ENCODE data around the gene WLS.
"Not testable (repeated sequence)": the region's sequence is repeated elsewhere in the genome, so short reads cannot be mapped to it uniquely, and the experiment has no call there.

Gene WLS

DNA sequence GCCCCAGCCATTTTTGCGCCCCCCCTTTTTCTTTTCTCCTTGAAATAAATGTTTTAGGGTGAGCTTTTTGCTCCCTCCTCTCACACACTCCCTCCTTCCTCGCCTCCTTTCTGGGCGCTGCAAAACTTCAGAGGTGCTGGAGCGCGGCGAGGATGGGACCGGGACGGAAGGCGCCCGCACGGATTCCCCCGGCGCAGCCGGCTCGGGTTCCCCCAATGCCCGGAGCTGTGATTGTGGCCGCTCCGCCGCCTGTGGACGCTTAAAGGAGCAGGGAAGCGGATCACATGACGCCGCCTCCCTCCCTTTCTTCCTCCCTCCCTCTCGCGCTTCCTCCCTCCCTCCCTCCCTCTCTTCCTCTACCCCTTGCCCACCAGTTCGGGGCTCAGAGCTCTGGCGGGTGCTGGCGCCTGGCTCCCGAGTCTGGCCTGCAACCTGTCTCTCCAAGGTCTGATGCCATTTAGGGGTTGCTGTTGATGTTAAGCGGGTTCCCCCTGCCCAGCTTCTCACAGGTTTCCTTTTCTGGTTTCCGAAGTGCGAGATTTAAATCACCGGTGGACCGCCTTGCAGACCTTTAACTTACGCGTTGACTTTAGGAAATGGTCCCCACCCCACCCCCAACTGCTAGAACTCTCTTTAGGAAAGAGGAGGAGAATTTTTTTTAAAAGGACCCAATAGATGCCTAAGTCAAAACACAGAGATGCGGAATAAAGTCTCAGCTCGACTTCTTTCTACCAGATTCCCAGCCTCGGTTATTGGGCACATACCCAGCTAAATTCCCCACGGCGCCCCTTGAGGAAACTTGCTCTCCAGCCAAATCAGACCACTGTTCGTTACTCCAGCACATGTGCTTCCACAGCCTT lies at the start of gene WLS:
Gene WLS (minus strand): TSS at position 235 of the 860 bp plus-strand sequence. CDS start 224 bp downstream, at position 11.
- H3K27ac Mint-ChIP-seq: no peak within 1 kb of the TSS
- H3K36me3 Mint-ChIP-seq (ENCODE audit: low read depth): no peaks in the 10 kb centered on the region
- peaks cover 57% of the 10 kb centered on the region for H3K27me3 Mint-ChIP-seq (ENCODE audit: low read depth)
- DNase-seq (ENCODE audit: low spot score): no peak
- H3K4me1 Mint-ChIP-seq (ENCODE audit: low read depth): peaks cover 3% of the 10 kb centered on the region
- H3K4me3 Mint-ChIP-seq: no peak within 1 kb of the TSS
- H3K9me3 Mint-ChIP-seq: no peaks in the 10 kb centered on the region

- H3K27ac Mint-ChIP-seq: no peak overlapping the region
- no peak for DNase-seq (ENCODE audit: low spot score)
- H3K4me1 Mint-ChIP-seq (ENCODE audit: low read depth): no peaks in the 10 kb centered on the region
- H3K27me3 Mint-ChIP-seq (ENCODE audit: low read depth): no peaks in the 10 kb centered on the region
- H3K9me3 Mint-ChIP-seq: no peaks in the 10 kb centered on the region
- no peaks in the 10 kb centered on the region for H3K36me3 Mint-ChIP-seq (ENCODE audit: low read depth)
- no peak overlapping the region for H3K4me3 Mint-ChIP-seq
These were observed 48.0 kb upstream of the WLS start for GRCh38 chr1:68280286-68280685.

GRCh38 chr1:68279846-68280245 lies 47.5 kb upstream of the WLS start:
- Mint-ChIP-seq H3K36me3 (ENCODE audit: low read depth) (no peaks in the 10 kb centered on the region), H3K4me1 (ENCODE audit: low read depth) (no peaks in the 10 kb centered on the region), H3K27me3 (ENCODE audit: low read depth) (no peaks in the 10 kb centered on the region), H3K9me3 (no peaks in the 10 kb centered on the region), H3K4me3 (no peak overlapping the region), H3K27ac (no peak overlapping the region)
- DNase-seq (ENCODE audit: low spot score): no peak

DNA sequence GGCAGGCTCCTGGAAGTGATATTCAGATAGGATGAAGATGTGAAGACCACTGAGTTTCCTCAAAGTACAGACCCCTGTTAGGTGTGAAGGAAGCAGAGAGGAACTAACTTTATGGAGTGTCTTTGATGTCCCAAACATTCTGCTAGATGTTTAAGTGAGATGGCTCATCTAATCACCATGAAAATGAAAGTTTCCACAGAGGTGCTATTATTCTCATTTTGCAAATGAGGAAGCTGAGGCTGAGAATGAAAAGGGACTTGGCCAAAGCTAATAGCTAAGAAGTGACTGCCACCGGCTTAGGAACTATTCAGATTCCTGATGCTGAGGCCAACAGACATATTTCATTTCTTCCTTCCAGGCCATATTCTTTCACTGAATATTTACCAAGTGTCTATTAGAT lies 45.9 kb upstream of the WLS start:
- H3K9me3 Mint-ChIP-seq: no peaks in the 10 kb centered on the region

DNA sequence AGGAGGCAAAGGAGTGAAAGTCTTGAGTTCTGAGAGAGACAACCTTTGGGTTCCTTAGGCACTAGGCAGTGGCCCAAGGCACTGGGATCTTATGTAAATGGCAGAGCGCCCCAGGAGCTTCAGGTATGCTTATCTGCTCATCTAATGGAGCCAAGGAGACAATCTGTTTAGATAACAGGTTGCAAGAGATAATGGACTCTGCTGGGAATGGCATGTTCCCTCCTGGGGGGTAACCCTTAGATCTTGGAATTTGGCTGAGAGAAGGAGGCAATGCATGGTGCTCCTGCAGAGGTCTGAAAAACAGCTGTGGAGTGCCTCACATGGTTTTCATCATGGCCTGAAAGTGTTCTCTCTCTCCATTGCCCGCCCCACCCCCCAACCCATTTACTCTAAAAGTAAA lies 44.1 kb upstream of the WLS start:
- H3K4me1 Mint-ChIP-seq (ENCODE audit: low read depth): no peaks in the 10 kb centered on the region
- no peak for DNase-seq (ENCODE audit: low spot score)
- H3K27me3 Mint-ChIP-seq (ENCODE audit: low read depth): no peaks in the 10 kb centered on the region
- no peaks in the 10 kb centered on the region for H3K9me3 Mint-ChIP-seq
- H3K4me3 Mint-ChIP-seq: no peak overlapping the region
- no peak overlapping the region for H3K27ac Mint-ChIP-seq
- H3K36me3 Mint-ChIP-seq (ENCODE audit: low read depth): no peaks in the 10 kb centered on the region

More for the DNA sequence above, 45.9 kb upstream of the WLS start:
- no peak for DNase-seq (ENCODE audit: low spot score)
- no peaks in the 10 kb centered on the region for H3K4me1 Mint-ChIP-seq (ENCODE audit: low read depth)
- no peaks in the 10 kb centered on the region for H3K36me3 Mint-ChIP-seq (ENCODE audit: low read depth)
- H3K27me3 Mint-ChIP-seq (ENCODE audit: low read depth): no peaks in the 10 kb centered on the region
- no peak overlapping the region for H3K27ac Mint-ChIP-seq
- no peak overlapping the region for H3K4me3 Mint-ChIP-seq

- Mint-ChIP-seq H3K9me3 (no peaks in the 10 kb centered on the region), H3K36me3 (ENCODE audit: low read depth) (no peaks in the 10 kb centered on the region), H3K4me1 (ENCODE audit: low read depth) (no peaks in the 10 kb centered on the region), H3K27ac (no peak overlapping the region), H3K4me3 (no peak overlapping the region), H3K27me3 (ENCODE audit: low read depth) (no peaks in the 10 kb centered on the region)
- DNase-seq (ENCODE audit: low spot score): no peak
These were observed 41.2 kb upstream of the WLS start for GRCh38 chr1:68273530-68273929.

GRCh38 chr1:68271596-68271995 lies 39.3 kb upstream of the WLS start:
- Mint-ChIP-seq H3K4me3 (no peak overlapping the region), H3K9me3 (no peaks in the 10 kb centered on the region), H3K27ac (no peak overlapping the region), H3K36me3 (ENCODE audit: low read depth) (no peaks in the 10 kb centered on the region), H3K27me3 (ENCODE audit: low read depth) (no peaks in the 10 kb centered on the region), H3K4me1 (ENCODE audit: low read depth) (no peaks in the 10 kb centered on the region)
- DNase-seq (ENCODE audit: low spot score): no peak

DNA sequence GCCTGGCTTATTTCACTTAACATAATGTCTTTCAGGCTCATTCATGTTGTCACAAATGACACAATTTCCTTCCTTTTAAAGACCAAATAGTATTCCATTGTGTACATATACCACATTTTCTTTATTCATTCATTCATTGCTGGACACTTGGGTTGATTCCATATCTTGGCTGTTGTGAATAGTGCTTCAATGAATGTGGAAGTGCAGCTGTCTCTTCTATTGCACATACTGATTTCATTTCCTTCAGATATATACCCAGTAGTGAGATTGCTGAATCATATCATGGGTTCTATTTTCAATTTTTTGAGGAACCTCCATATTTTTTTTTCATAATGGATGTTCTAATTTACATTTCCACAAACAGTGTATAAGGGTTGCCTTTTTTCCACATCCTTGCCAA lies 38.6 kb upstream of the WLS start:
- no peaks in the 10 kb centered on the region for H3K36me3 Mint-ChIP-seq (ENCODE audit: low read depth)
- no peaks in the 10 kb centered on the region for H3K27me3 Mint-ChIP-seq (ENCODE audit: low read depth)
- no peak overlapping the region for H3K27ac Mint-ChIP-seq
- H3K4me3 Mint-ChIP-seq: no peak overlapping the region
- DNase-seq (ENCODE audit: low spot score): no peak
- H3K9me3 Mint-ChIP-seq: no peaks in the 10 kb centered on the region
- H3K4me1 Mint-ChIP-seq (ENCODE audit: low read depth): no peaks in the 10 kb centered on the region

DNA sequence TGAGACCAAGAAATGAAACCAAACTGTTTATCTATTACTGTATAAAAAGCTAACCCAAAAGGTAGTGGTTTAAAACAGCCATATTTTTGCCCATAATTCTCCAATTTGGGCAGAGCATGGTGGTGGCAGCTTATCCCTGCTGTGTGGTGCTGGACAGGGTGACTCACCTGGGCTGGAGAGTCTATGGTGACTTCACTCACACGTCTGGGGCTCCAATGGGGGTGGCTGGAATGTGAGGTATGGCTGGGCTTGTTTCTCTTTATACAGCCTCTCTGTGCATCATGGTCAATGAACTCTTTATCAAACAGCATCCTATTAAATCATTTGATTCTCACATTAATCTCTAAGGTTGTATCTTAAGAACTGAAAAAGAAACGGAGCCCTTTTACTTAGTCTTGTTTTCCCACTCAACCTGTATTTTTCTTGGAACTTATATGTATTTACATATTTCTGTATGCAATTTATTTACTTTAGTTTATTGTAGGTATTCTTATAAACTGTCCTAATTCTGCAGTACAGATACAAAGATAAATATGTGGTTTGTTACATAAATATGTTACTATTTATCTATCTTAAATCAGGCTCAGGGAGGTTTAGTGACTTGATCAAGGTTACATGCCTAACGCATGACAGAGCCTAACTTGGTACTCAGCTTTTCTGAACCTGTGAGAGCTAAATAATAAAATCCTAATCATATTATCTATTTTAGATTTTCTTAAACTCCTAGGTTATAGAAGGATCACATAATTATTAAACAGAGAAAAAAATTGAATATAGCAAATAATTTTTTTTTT lies 37.5 kb upstream of the WLS start:
- Mint-ChIP-seq H3K36me3 (ENCODE audit: low read depth) (no peaks in the 10 kb centered on the region), H3K4me3 (no peak overlapping the region), H3K27me3 (ENCODE audit: low read depth) (no peaks in the 10 kb centered on the region), H3K4me1 (ENCODE audit: low read depth) (no peaks in the 10 kb centered on the region), H3K9me3 (no peaks in the 10 kb centered on the region), H3K27ac (no peak overlapping the region)
- DNase-seq (ENCODE audit: low spot score): no peak

DNA sequence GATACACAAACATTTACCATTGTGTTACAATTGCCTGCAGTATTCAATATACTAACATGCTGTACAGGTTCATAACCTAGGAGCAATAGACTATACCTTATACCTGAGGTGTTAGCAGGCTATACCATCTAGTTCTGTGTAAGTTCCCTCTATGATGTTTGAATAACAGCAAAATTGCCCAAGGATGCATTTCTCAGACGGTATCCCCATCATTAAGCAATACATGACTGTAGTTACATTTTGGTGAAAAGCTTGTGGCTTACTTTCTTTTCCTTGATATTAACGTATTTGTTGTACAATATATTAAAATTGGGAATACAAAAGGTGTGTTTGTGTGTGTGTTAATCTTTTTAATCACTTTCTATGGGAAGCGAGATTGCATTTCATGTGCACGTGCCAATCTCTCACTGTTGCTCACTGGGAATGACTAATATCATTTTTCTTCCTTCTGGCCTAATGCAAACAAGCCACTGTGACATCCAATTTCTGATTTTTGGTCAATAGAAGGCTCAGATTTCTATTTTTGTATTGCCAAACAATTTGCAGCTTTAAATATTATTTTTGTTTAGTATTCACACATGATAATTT lies 36.7 kb upstream of the WLS start:
- no peak for DNase-seq (ENCODE audit: low spot score)
- Mint-ChIP-seq H3K27me3 (ENCODE audit: low read depth) (no peaks in the 10 kb centered on the region), H3K4me3 (no peak overlapping the region), H3K36me3 (ENCODE audit: low read depth) (no peaks in the 10 kb centered on the region), H3K9me3 (no peaks in the 10 kb centered on the region), H3K4me1 (ENCODE audit: low read depth) (no peaks in the 10 kb centered on the region), H3K27ac (no peak overlapping the region)

- not testable (repeated sequence) for H3K36me3 Mint-ChIP-seq (ENCODE audit: low read depth); H3K9me3 Mint-ChIP-seq; H3K4me1 Mint-ChIP-seq (ENCODE audit: low read depth); H3K27ac Mint-ChIP-seq; H3K27me3 Mint-ChIP-seq (ENCODE audit: low read depth); DNase-seq (ENCODE audit: low spot score); H3K4me3 Mint-ChIP-seq
These were observed 24.5 kb upstream of the WLS start for GRCh38 chr1:68256824-68257223.

GRCh38 chr1:68255301-68255700 lies 23.0 kb upstream of the WLS start:
- Mint-ChIP-seq H3K4me3 (no peak overlapping the region), H3K4me1 (ENCODE audit: low read depth) (no peaks in the 10 kb centered on the region), H3K36me3 (ENCODE audit: low read depth) (no peaks in the 10 kb centered on the region), H3K9me3 (no peaks in the 10 kb centered on the region), H3K27ac (no peak overlapping the region), H3K27me3 (ENCODE audit: low read depth) (no peaks in the 10 kb centered on the region)
- DNase-seq (ENCODE audit: low spot score): no peak

DNA sequence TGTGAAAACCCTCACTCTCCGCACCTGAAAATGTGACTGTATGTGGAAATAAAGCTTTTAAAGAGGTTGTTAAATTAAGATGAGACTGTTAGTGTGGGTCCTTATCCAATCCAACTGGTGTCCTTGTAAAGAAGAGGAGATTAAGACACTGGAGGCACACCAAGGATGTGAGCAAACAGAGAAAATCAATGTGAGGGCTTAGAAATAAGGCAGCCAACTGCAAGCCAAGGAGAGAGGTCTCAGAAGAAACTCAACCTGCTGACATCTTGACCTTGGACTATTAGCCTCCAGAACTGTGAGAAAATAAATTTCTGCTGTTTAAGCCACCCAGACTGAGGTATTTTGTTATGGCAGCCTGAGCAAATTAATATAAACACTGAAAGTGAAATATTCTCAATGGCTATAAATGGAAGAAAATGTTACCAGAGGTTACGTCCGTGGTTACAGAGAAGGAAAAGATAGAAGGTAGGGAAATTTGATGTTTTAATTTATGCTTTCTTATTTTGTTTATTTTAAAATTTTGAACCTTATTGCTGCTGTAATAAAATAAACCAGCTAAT lies 22.4 kb upstream of the WLS start:
- no peak overlapping the region for H3K27ac Mint-ChIP-seq
- no peaks in the 10 kb centered on the region for H3K36me3 Mint-ChIP-seq (ENCODE audit: low read depth)
- H3K4me3 Mint-ChIP-seq: no peak overlapping the region
- H3K27me3 Mint-ChIP-seq (ENCODE audit: low read depth): no peaks in the 10 kb centered on the region
- no peaks in the 10 kb centered on the region for H3K4me1 Mint-ChIP-seq (ENCODE audit: low read depth)
- DNase-seq (ENCODE audit: low spot score): no peak
- no peaks in the 10 kb centered on the region for H3K9me3 Mint-ChIP-seq

GRCh38 chr1:68237040-68237439 lies 4.7 kb upstream of the WLS start:
- H3K4me1 Mint-ChIP-seq (ENCODE audit: low read depth): peaks cover 3% of the 10 kb centered on the region
- no peak overlapping the region for H3K27ac Mint-ChIP-seq
- H3K36me3 Mint-ChIP-seq (ENCODE audit: low read depth): no peaks in the 10 kb centered on the region
- peaks cover 25% of the 10 kb centered on the region for H3K27me3 Mint-ChIP-seq (ENCODE audit: low read depth)
- no peak overlapping the region for H3K4me3 Mint-ChIP-seq
- no peak for DNase-seq (ENCODE audit: low spot score)
- peaks cover 5% of the 10 kb centered on the region for H3K9me3 Mint-ChIP-seq
